Thoracic aorta (tissue), 2 donors: ENCODE results near the gene LRRIQ1. TPM values are rescaled to one million over a fixed set of nuclear protein-coding genes. Genes with fewer than 3 reads are reported as not detected.

ENCODE experiments used
- ATAC-seq: fragments of 150-250 bp; one replicate; pipeline ENCODE4 v1.8.0; 2017; ENCODE audit warnings: low read depth; ENCODE audit not compliant: insufficient number of reproducible peaks, low FRiP score
- DNase-seq: peaks from one replicate; pipeline ENCODE4 v3.0.0-alpha.2; 2020; ENCODE audit warnings: low spot score
- H3K27ac ChIP-seq, 2 donors: fragments of 200-600 bp; sonication (generic); 1 replicate in 1 of 2; 2 replicates in 1 of 2; pipeline ENCODE4 v1.5.1; 2016; ENCODE audit warnings: mild to moderate bottlenecking in 2 of 2, moderate library complexity in 2 of 2
- H3K27me3 ChIP-seq: fragments of 200-600 bp; sonication (generic); replicated peaks from 2 replicates; pipeline ENCODE4 v1.6.0; 2016; ENCODE audit warnings: mild to moderate bottlenecking; ENCODE audit not compliant: insufficient read depth
- H3K36me3 ChIP-seq: fragments of 200-600 bp; sonication (generic); one replicate; pipeline ENCODE4 v1.5.1; 2016
- H3K4me1 ChIP-seq, 2 donors: fragments of 200-600 bp; sonication (generic); 1 replicate in 1 of 2; 2 replicates in 1 of 2; pipeline versions ENCODE4 v1.5.1 to v1.6.0; 2016; ENCODE audit warnings: low read depth in 2 of 2, mild to moderate bottlenecking in 1 of 2; ENCODE audit not compliant: control insufficient read depth in 1 of 2
- H3K4me3 ChIP-seq: fragments of 200-600 bp; sonication (generic); 2 replicates; pipeline ENCODE4 v1.5.1; 2016; ENCODE audit warnings: mild to moderate bottlenecking
- H3K9me3 ChIP-seq: fragments of 200-600 bp; sonication (generic); 2 replicates; pipeline ENCODE4 v1.5.1; 2016
- total RNA-seq, 2 donors: library from RNA; depleted of rRNA; stranded (reverse); fragments of >200 nt; gene quantifications; one replicate each; pipeline versions ENCODE4 v1.1.0 to v1.2.3, GENCODE V29; 2016
- TF ChIP-seq, protein P1 (sequence below): fragments of 200-600 bp; sonication (generic); IDR thresholded peaks from one replicate; pipeline ENCODE4 v1.5.1; 2019; ENCODE audit warnings: antibody characterized with exemption

Gene LRRIQ1
- total RNA-seq, 2 donors from 2014 or later = 0.42 TPM; not detected in 1

DNA sequence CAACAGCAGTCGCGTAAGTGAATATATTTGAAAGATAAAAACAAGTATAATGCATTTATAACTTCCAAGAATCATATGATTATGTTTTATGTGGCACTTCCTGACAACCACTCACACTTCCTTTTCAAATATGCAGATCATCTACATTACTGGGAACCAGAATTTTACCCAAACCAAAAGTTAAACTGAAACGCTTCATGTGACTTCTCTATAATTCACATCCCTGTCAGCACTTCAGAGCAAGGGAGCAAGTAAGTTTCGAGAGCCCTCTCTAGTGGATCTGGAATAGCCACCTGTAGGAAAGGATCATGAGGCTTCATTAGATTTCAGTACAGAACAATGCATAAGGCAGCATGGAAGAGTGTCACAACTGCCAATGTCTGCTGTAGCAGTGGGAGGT lies 230.2 kb downstream of the LRRIQ1 start:
- Histone ChIP-seq H3K27me3 (no peaks in the 10 kb centered on the region), H3K27ac (no peak overlapping the region), H3K9me3 (no peaks in the 10 kb centered on the region), H3K4me1 (no peaks in the 10 kb centered on the region), H3K4me3 (no peak overlapping the region), H3K36me3 (no peaks in the 10 kb centered on the region)
- no peak for DNase-seq
- no peak for ATAC-seq
- TF ChIP-seq, protein P1, sequence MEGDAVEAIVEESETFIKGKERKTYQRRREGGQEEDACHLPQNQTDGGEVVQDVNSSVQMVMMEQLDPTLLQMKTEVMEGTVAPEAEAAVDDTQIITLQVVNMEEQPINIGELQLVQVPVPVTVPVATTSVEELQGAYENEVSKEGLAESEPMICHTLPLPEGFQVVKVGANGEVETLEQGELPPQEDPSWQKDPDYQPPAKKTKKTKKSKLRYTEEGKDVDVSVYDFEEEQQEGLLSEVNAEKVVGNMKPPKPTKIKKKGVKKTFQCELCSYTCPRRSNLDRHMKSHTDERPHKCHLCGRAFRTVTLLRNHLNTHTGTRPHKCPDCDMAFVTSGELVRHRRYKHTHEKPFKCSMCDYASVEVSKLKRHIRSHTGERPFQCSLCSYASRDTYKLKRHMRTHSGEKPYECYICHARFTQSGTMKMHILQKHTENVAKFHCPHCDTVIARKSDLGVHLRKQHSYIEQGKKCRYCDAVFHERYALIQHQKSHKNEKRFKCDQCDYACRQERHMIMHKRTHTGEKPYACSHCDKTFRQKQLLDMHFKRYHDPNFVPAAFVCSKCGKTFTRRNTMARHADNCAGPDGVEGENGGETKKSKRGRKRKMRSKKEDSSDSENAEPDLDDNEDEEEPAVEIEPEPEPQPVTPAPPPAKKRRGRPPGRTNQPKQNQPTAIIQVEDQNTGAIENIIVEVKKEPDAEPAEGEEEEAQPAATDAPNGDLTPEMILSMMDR = no peak

GRCh38 chr12:85273381-85274314 lies 237.5 kb downstream of the LRRIQ1 start:
- H3K36me3 ChIP-seq = no peaks in the 10 kb centered on the region
- no peak overlapping the region for H3K27ac ChIP-seq
- no peak for DNase-seq
- H3K9me3 ChIP-seq = no peaks in the 10 kb centered on the region
- TF ChIP-seq, protein P1 = no peak
- H3K4me3 ChIP-seq = no peak overlapping the region
- no peaks in the 10 kb centered on the region for H3K27me3 ChIP-seq
- peaks cover 0 to 4% of the 10 kb centered on the region in 2 donors for H3K4me1 ChIP-seq
- no peak for ATAC-seq

DNA sequence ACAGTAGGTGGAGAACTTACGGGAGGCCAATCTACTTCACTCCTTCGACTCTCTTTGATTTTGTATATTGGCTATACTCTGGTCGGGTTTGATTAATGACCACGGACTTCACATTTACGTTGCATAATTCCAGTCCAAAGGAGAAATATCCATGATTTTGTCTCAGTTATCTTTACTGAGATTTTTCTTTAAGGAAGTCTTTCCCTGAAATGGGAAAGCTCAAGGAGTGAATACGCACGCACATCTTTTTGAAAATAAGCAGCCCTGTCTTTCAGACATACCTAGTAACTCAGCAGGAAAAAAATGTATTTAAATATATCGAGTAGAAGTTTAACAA lies 238.1 kb downstream of the LRRIQ1 start:
- Histone ChIP-seq H3K4me3 (no peak overlapping the region), H3K9me3 (no peaks in the 10 kb centered on the region), H3K27me3 (peaks cover 4% of the 10 kb centered on the region), H3K27ac (no peak overlapping the region), H3K4me1 (peaks cover 0 to 4% of the 10 kb centered on the region in 2 donors), H3K36me3 (no peaks in the 10 kb centered on the region)
- TF ChIP-seq, protein P1 = no peak
- ATAC-seq = no peak
- DNase-seq = no peak

DNA sequence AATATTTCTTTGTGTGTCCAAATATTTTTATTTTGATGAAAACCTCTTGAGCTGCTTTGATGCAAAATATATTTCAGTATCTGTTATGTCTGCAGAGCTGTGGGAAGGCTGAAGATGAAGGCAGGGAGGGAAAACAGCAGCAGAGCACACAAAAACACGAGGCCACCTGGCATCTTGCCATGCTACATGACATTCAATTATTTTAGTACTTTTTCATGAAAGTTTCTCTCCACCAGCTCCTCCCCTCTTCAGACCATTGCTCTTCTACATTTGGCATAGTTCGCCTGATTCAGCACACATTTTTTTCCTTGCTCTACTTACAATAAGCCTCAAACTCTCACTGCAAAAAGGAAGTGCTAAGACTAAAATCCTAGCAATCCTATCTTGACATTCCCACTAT lies 239.2 kb downstream of the LRRIQ1 start:
- H3K27ac ChIP-seq = no peak overlapping the region
- H3K4me3 ChIP-seq = no peak overlapping the region
- ATAC-seq (no peak), DNase-seq (no peak)
- no peaks in the 10 kb centered on the region for H3K9me3 ChIP-seq
- peaks cover 3 to 9% of the 10 kb centered on the region in 2 donors for H3K4me1 ChIP-seq
- no peaks in the 10 kb centered on the region for H3K36me3 ChIP-seq
- TF ChIP-seq, protein P1 = no peak
- H3K27me3 ChIP-seq = peaks cover 8% of the 10 kb centered on the region

DNA sequence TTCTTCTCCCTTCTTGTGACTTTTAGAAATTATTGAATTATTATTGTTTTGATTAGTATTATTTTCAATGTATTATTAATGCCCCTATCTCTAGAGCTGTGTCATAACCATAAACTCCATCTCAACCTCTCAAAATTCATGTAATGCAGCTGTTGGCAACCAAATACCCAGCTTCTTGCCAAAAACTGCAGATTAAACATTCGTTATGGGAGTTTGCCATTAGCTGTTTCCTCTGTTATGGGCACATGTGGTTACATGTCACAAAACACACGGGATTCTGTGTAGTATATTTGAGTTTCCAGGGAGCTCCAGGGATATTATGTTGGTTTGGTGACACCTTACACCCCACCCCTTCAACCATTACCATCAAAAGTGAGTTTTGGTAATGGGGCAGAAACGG lies 241.0 kb downstream of the LRRIQ1 start:
- peaks cover 25% of the 10 kb centered on the region for H3K27me3 ChIP-seq
- H3K9me3 ChIP-seq = no peaks in the 10 kb centered on the region
- no peak for ATAC-seq

More for the DNA sequence above, 241.0 kb downstream of the LRRIQ1 start:
- no peak for DNase-seq
- peaks cover 6 to 14% of the 10 kb centered on the region in 2 donors for H3K4me1 ChIP-seq
- H3K4me3 ChIP-seq = no peak overlapping the region
- H3K36me3 ChIP-seq = no peaks in the 10 kb centered on the region
- H3K27ac ChIP-seq = no peak overlapping the region
- TF ChIP-seq, protein P1 = no peak
